Stromal cell of bone marrow (primary cell): Measurements from ENCODE around the gene IQCM.

ENCODE experiments used
- DNase-seq: peaks from one replicate; pipeline ENCODE4 v3.0.0-alpha.2; 2012; ENCODE audit warnings: low read depth

Gene IQCM

DNA sequence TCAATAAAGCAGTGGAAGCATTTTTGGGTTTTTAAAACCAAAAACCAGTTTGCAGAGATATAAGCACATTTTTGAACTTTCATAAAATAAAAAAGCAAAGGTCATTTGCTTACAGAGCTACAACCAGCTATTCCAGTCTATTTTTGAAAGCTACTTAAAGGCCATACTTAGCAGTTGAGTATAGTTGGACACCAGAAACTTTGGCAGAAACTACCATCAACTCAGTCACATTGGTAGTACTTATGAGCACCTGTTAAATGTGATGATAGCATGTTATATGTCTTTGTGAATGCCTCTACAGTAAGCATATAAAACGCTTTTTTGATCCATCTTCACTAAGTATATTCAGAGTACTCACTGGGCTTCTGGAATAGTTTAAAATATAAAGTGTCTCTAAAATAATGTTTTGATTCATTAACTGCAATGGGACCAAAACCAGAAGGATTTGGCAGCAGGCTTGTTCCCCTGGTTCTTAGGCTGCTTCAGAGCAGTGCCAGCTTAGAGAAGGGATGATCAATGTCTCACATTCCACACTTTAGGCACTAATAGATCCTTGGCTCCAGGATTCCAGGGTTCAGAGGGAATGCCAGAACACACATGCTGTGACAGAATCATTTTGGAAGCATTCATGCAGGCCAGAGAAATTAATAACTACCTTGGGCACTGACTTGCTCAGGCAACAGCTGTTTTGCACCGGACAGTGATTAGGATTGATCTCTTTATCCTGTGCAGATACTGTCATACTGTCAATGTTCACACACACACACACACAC, 103.9 kb downstream of the IQCM start:
- no peak for DNase-seq

DNA sequence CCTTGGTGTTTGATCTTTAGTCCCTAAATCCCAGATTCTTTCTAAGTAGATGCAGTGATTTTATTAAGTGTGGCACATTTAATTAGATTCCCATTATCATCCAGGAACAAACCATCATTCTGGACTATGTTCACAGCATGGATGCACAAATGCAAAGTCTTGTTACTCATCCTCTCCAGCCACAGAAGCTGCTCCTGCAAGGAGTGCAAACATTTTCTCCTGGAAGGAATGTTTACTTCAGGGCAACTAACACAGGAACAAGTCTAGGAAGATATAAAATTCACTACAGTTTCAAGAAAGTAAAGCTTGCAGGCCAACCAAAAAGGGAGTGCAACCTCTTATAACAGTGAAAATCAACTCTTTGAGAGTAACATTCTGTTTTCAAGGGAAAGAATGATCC, 106.0 kb downstream of the IQCM start:
- DNase-seq: no peak

DNA sequence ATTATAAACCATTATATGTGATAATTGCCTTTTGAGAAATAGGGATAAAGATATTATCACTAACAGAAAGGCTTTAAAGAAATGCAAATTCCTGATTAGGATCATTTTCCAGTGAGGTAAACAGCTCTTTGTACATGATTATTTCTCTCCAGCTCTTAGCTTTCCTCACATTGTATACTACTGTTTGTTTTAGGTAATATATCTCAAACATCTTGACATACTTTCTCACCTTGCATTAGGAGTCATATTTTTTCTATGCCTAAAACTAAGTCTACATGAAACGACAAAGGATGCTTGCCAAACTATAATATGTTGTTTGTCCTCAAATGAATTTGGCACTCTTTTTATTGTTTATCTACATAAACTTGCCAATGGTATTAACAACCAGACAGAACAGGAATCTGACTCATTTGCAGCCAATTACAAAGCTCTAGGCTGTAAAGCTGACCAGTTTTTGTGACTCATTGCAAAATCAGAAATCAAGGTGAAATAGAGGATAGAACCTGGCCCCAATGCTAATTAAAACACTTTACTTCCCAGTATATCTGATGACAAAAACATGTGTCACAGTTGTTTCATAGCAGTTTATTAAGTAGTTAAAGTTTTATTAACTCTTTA, 107.0 kb downstream of the IQCM start:
- DNase-seq: peak; percentile 9

DNA sequence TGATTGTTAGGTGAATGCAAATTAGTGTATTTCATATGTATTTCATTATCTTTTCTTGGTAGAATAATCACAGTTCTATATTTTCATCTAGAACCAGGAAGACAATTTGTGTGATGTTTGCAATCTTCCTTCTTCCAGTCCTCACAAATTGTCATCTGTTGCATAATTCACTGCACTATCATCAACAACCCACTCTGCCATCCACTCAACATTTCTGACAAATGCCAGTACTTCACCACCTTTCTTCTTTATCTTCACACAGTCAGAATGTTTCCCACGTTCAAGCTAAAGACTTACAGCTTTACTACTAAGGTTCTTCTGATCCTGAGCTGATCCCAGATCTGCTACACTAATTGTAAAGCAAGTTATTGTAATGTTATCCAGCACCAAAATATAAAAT, 107.8 kb downstream of the IQCM start:
- DNase-seq: no peak

DNA sequence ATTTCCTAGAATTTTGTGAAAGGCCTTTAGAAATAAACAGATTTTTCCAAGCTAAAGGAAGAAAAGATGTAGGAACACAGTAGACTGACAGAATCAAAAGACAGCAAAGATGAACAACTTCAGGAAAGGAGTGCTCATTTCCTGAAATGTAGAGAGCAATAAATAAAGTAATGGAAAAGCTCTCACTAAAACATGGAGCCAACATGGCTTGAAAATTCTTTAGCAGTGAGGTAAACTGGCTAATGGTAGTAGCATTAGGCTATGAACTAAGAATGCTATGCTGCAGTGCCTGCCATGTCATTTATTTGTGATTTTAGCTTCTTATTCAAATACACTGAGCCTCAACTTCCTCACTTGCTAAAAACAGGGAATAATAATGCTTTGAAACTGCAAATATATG, 108.7 kb downstream of the IQCM start:
- no peak for DNase-seq

DNA sequence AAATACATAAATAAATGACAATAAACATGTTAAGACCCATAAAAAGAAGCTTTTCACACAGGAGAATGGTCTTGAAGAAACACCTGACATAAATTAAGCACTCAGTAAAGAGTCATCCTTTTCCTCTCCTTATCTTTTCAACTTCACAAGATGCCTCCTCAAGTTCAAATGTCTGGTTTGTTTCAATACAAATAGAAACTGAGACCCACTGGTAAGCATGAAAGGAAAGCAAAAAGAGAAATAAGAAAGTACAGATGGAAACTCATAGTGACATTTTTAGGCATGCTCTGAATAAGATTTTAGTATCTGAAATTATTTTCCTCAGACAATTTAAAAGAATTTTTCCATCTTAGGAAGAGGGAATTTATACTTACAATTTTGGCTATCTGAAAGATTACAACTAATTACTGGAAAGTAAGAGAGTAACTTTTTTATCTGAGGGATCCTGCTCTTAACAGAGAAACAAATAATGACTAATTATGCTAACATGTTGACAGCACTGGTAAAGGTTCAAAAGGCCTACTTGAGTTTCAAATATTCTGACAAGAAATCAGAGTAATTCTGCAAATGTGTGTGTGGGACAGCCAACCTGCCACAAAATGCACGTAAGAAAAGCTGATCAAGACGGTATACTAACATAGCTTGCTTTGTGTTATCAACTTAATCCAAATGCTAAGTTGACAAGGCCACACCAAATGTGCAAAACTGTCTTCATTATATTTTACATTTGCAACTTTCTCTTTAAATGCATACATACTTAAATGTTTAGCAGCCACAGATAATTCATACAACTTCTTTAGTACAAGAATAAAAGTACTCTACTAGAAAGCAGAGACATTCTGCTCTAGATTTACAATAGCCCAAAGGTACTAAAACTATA, 113.0 kb downstream of the IQCM start:
- no peak for DNase-seq

DNA sequence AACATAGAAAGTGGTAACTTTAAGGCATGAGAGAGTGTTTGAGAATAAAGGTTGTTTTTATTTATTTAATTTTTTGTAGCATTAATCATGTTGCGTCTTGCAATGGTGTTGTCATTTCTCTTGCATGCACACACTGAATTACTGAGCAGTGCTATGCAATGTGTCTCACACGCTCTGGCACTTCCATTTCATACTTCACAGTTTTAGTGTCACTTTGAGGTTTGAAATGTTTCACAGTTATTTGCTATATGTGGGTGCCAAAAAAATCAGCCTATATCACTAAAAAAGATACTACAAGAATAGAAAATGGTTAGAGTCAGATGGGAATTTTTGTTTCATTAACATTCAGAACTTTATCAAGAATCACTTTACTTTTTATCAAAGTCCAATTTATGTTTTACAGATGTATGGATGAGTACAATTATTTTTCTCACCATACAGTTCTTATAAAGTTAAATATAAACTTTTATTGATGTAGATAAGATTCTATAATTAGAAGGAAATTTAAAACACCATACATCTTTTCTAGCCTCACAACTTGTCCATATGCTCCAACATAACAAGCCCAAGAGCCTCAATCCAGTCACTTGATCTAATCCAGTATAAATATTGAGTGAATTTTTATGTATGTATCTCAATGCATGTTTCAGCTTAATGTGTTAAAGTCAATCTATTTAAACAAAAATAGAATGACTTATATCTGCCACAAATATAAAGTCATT, 114.0 kb downstream of the IQCM start:
- DNase-seq: no peak

DNA sequence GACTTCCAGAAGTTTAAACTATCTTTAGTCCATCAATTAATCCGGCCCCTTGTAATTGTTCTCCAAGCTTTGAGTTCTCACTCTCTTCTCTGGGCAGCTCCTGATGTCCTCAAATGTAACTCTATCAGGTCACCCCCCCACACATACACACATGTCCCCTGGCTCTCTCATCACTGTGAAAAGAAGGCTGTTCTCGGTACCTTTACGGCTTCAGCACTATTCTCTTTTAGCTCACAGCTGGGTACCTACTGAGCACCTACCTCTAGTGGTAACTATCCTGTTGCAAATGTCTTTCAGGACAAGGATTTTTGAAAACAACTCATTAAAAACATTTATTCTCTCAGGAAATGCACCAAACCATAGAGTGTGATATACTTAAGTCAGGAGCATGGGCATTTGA, 115.4 kb downstream of the IQCM start:
- no peak for DNase-seq

DNA sequence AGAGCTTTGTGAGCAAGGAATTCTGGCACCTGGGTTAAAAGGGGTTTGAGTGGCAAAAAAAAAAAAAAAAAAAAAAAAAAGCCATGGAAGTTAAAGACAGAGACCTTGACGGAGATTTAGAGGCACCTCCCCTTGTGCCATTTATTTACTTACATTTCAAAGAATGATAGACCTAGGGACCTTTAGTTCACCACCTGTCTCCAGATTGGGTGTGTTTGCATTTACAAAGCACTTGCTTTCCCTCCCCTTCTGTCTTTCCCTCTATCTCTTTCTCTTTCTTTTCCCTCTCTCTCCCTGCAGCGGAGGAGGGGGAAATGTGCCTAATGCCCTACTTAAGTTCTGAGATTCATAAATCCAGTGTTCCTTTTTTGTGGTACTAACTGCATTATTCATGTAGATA, 116.0 kb downstream of the IQCM start:
- no peak for DNase-seq

DNA sequence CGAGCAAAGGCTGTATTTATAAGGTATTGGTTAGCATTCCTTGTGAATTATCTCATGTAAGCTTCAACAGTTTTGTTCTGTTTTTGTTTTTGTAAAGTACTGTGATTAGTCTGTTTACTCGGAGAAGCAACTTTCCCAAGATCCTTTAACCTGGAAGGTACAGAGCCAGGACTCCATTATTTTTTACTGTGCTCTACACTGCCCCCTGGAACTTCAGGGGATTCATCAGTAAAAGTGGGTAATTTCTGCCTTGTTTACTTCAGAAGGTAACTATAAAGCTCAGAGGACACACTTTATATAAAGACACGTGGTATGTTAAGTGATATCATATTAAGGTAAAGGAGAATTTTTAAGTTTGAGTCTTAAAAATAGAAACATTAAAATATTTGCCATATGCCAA, 124.9 kb downstream of the IQCM start:
- no peak for DNase-seq

DNA sequence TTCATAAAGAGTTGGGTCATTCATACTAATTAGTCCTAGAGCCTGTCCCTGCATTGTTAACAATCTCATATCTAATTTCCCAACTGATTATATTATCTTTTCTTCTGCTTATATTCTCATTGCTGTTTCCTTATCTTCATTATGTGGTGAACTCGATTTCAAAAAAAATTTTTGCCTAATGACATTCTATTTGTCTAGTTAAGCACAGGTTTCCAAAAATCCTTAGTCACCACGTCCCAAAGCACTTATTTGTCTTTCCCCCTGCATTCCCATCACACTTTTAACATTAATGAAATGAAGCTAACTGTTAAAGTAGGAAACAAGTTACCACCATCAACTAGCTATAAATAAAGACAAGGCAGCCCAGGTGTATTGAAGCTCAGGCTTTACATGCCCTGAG, 131.1 kb downstream of the IQCM start:
- DNase-seq: no peak

DNA sequence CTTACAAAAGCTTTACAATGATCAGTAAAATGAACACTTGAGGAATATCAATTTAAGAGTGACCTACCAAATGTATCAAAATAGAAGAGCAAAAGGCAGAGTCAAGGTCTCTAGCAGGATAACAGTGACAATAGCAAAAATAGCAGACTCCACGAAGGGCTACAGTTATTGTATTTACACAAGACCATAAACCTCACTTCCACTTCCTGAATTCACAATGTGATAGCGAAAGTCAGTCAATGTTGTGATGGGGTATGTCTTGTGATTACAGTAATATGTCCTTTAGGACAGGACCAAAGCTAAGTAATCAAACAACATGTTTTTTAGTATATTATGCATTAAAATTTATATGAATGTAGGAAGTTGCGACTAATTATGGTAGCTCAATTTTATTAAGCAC, 139.6 kb downstream of the IQCM start:
- no peak for DNase-seq

DNA sequence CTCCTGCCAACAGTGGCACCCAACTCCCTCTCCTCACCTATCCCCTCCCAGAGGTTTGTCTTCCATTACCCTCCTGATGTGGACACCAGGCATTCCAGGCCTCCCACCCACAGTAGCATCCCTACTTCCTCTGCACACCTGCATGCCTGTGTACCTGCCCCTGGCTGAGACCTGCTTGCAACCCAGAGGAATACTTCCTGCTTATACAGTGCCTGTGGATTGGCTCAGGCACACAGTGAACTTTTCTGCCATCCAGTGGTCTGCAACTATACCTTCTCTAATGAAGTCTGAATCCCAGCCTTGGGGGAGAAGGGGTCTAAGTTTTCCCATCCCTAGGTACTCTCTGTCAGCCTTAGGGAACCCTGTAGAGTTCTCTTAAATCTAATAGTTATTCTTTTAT, 169.9 kb downstream of the IQCM start:
- DNase-seq: no peak

DNA sequence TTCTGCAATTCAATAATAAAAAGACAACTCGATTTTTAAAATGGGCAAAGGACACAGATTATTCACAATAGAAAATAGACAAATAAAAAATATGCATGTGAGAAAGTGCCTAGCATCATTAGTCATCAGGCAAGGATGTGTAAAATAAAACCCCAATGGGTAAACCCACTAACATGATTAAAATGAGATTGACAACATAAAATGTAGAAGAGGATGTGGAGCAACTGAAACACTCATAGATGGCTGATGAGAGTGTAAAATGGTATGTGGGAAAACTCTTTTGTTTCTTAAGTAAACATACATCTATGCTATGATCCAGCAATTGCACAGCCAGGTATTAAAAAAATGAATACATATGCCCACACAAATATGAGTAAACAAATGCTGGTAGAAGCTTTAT, 177.6 kb downstream of the IQCM start:
- DNase-seq: peak; percentile 9

DNA sequence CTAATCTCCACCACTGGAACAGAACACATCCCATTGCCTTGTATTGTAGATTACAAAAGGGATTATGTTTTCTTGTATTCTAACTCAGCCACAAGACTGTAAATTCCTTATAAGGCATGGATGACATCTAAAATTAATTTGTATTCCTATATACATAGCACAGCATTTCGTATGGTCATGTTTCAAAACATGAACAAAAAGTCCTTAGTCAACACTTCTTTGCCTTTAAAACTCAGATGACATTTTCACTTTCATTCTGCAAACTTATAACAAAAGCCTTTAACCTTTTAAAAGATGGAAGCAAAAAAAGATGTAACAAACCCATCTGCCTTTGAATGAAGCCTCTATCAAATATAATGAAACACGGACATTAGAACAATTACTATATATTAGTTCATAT, 181.3 kb downstream of the IQCM start:
- DNase-seq: no peak

DNA sequence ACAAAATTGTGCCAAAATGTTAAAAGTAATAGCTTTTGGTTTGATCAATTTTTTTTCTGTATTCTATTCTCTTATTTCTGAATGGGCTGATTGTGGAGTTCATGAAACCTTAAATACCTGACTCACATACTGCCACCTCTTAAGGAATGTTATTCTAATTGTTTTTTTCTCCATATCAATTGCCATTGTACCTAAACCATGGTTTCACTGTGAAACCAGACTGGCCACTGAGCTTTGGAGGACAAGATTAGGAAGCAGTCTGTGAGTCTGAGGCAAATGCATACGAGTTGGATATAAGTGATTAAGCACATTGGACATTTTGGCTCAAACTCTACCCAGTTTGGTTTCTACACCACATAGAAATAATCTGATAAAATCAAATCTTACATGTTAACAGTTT, 184.0 kb downstream of the IQCM start:
- DNase-seq: no peak

DNA sequence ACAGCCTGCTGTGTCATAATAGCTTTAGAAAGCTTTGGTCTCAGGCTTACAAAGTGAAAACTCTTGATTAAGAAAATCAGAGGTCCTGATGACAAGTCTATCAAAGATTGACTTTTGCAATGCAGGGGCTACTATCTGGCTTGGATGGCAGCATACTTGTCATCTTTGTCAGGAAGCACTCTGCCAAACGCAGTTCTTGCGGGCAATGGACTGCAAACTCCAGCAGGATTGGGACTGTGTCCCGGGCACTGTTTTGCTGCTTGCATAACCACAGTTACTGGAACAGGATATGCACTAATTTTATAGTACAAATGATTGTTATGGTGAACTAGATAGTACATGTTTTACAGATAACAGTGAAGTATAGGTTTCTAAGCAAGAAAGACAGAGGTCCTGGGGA, 185.6 kb downstream of the IQCM start:
- no peak for DNase-seq

DNA sequence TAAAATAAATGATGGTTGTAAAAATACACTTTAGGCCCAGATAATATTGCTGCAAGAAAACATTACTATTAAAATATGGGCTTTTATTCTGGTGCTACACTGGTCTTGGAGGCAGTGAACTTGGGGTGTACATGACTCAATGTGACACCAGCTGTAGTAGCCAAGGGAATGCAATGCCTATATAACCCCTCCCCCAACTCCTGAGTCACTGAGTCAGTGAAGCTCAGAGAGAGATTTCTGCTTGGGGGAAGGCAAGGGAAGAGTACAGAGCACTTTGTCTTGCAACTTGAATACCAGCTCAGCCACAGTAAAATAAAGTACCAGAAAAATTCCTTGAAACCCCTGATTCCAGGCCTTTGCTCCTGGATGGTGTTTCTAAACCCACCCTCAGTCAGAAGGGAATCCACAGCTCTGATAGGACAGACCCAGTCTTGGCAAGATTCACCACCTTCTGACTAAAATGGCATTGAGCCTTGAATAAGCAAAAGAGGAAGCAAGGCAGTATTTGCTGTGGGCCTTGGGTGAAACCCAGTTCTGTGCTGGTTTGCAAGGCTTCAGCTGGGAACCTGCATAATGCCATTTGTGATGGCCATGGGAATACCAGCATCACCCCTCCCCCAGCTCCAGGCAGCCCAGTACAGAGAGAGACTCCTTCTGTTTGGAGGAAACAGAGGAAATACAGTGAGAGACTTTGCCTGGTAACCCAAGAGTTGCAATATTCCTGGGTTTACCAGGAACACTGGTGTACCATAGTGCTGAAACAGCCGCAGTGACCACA, 209.9 kb downstream of the IQCM start:
- peak; percentile 58 for DNase-seq

DNA sequence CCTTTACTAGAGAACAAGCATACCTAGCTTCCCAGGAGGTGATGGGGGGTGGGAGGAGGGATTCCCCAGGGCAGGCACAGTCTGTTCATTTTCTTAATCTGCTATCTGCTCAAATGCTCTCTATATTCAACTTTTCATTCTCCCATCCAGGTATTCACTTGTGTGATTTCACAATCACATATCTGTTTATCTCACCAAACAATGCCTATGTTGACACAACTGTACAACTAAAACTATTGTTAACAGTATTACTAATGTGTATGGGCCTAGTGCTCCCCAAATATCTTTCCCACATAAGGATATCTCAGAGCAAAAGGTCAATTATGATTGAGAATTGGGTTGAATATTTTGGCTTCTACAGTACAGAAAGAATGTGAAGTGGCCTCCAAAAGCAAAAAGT, 210.8 kb downstream of the IQCM start:
- DNase-seq: no peak

DNA sequence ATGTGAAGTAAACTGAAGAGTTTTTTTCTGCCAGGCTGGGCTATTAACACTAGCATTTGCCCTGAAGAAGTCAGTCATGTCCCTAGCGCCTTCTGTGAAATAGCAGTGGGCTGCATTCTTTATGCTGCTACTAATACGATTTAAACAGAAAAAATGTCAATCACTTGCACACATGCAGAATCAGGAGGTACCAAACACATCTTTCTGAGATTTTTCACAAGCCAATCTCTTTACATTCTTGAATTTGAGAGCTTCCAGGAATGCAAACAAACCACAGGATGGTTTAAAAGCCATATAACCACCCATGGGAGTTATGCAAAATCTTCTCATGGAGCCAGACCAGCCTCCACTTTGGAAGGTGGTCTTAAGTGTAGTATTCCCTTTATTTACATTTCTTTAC, 220.1 kb downstream of the IQCM start:
- DNase-seq: no peak

DNA sequence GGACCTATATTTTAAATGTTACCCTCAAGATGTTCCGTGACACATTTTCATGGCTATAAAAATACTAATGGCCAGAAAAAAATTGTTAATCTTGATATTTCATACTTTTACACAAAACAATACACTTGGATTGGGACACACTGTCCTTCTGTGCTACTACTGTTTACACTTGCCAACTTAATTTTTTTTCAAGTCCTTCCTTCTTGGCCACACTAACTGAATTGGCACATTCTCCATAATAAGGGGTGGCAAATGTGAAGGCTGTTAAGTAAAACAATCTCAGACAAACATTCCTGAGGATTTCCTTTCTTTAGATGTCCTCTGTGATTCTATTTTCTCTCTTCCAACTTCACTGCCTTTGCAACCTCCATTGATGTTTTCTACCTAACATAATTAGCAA, 225.8 kb downstream of the IQCM start:
- DNase-seq: no peak

DNA sequence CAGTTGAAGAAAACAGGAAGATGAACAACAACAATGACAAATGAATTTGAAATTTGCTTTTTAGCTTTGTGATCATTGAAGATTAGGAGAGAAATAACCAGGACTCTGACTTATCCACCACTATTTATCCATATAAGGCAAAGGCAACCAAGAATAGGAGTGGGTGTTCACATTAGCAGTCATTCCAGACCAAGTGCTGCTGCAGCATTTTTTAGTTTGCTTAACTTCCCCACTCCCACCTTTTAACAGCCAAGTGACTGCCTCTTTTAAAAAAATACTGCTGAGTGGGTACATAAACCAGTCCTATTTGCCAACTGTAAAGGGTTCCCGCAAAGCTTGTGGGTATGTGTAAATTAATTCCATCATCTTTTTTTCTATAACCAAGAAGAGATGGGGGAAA, 230.9 kb downstream of the IQCM start:
- no peak for DNase-seq
